ENCODE results near the gene MYOCOS. TPM values are rescaled to one million over a fixed set of nuclear protein-coding genes. Genes with fewer than 3 reads are reported as not detected.

Gene MYOCOS
- total and polyA plus RNA-seq, 2 of the 4 experiments (the other 2 are of a cell fraction), result not detected

- no peak for ATAC-seq (ENCODE audit: low read depth)
- H3K27me3 ChIP-seq (ENCODE audit: control insufficient read depth, insufficient read depth, low read length), result no peaks in the 10 kb centered on the region
- no TSS peak for BruUV-seq (replicated peaks)
Measured at GRCh38 chr1:171576144-171576543, 45.9 kb upstream of the MYOCOS start.

More at GRCh38 chr1:171576144-171576543, 45.9 kb upstream of the MYOCOS start:
- Histone ChIP-seq H4K8ac (ENCODE audit: low read depth in 2 of 2, low read length in 2 of 2) (no peak overlapping the region), H4K5ac (ENCODE audit: low read depth, low read length) (no peak overlapping the region), H3K27ac (ENCODE audit: insufficient read depth, low read length) (no peak overlapping the region; the same call in 1 of the 2 replicates), H4K20me1 (ENCODE audit: insufficient read depth, low read length) (no peaks in the 10 kb centered on the region), H3K4me3 (ENCODE audit: insufficient read depth, low read depth, low read length) (no peak overlapping the region), H4K91ac (ENCODE audit: insufficient read depth, low read depth, low read length) (no peak overlapping the region), H3K9me1 (ENCODE audit: insufficient read depth, low read length) (peaks cover 3% of the 10 kb centered on the region; the same call in 1 of the 2 replicates), H2BK20ac (ENCODE audit: low read depth, low read length) (no peak overlapping the region), H3K56ac (ENCODE audit: extremely low read depth, insufficient read depth, low read length) (no peak overlapping the region), H2BK15ac (ENCODE audit: low read depth, low read length) (no peak overlapping the region), H3K79me1 (ENCODE audit: low read depth in 1 of 2, low read length in 2 of 2) (peaks cover 19 to 31% of the 10 kb centered on the region in 2 experiments), H3K36me3 (ENCODE audit: control insufficient read depth, insufficient read depth, low read length) (peaks cover 48% of the 10 kb centered on the region), H3K23ac (ENCODE audit: low read depth, low read length) (no peak overlapping the region), H3K4me2 (ENCODE audit: low read depth, low read length) (no peak overlapping the region), H2BK5ac (ENCODE audit: low read depth, low read length, poor library complexity, severe bottlenecking) (no peak overlapping the region), H2AFZ (replicated peaks; ENCODE audit: low read length, poor library complexity) (no peak overlapping the region), H3K18ac (ENCODE audit: low read depth, low read length) (no peak overlapping the region), H2AK5ac (ENCODE audit: low read depth, low read length) (no peak overlapping the region), H2BK120ac (ENCODE audit: low read depth, low read length) (no peak overlapping the region), H3K14ac (replicated peaks; ENCODE audit: low read depth, low read length) (no peak overlapping the region), H3K9me3 (ENCODE audit: control insufficient read depth, insufficient read depth, low read length) (no peaks in the 10 kb centered on the region), H2AK9ac (replicated peaks; ENCODE audit: low read depth, low read length, poor library complexity) (no peak overlapping the region), H3K4me1 (ENCODE audit: control insufficient read depth, insufficient read depth, low read length) (no peaks in the 10 kb centered on the region), H3K4ac (ENCODE audit: low read depth, low read length) (no peak overlapping the region), H3K9ac (ENCODE audit: low read depth, low read length) (no peak overlapping the region)
- TF ChIP-seq NFE2L2 (IDR thresholded peaks at IDR 0.05; ENCODE audit: low read depth, low read length), result peak; percentile 50; the same call in 1 of the 2 replicates
- TF ChIP-seq, protein P1, sequence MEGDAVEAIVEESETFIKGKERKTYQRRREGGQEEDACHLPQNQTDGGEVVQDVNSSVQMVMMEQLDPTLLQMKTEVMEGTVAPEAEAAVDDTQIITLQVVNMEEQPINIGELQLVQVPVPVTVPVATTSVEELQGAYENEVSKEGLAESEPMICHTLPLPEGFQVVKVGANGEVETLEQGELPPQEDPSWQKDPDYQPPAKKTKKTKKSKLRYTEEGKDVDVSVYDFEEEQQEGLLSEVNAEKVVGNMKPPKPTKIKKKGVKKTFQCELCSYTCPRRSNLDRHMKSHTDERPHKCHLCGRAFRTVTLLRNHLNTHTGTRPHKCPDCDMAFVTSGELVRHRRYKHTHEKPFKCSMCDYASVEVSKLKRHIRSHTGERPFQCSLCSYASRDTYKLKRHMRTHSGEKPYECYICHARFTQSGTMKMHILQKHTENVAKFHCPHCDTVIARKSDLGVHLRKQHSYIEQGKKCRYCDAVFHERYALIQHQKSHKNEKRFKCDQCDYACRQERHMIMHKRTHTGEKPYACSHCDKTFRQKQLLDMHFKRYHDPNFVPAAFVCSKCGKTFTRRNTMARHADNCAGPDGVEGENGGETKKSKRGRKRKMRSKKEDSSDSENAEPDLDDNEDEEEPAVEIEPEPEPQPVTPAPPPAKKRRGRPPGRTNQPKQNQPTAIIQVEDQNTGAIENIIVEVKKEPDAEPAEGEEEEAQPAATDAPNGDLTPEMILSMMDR (conservative IDR thresholded peaks at IDR 0.05; ENCODE audit: low read depth, low read length), result no peak
- intact Hi-C loops (cut with micrococcal nuclease) (loop anchor here (5.0 kb wide), 1 partner anchor 39 kb away; no protein-coding TSS in a partner anchor), in situ Hi-C loops (cut with MboI; ENCODE audit: low sequenced_read_pairs) (no loop called here), dilution Hi-C loops (cut with HindIII; ENCODE audit: low sequenced_read_pairs, unreplicated experiment) (no loop called here)
- POLR2A ChIA-PET (ENCODE audit: unreplicated experiment), result no interaction called here
- no CpG with 5 or more reads among the region's 1 CpG for WGBS, 2 experiments (ENCODE audit: extremely low coverage in 2 of 2, insufficient read length in 1 of 2)
- CTCF ChIA-PET, result interaction anchor here (1.3 kb wide), 1 partner anchor 9 kb away, joined by 4 read pairs; no protein-coding TSS in a partner anchor
- no peak for DNase-seq

Data from IMR-90 (cell line).